ENCODE measurements around the gene HYCC2.
"Not testable (repeated sequence)": the region's sequence is repeated elsewhere in the genome, so short reads cannot be mapped to it uniquely, and the experiment has no call there.

HYCC2 gene

GRCh38 chr2:201070948-201071478 lies 458 bp downstream of the HYCC2 start:
- no peak for DNase-seq (ENCODE audit: low read depth)

DNA sequence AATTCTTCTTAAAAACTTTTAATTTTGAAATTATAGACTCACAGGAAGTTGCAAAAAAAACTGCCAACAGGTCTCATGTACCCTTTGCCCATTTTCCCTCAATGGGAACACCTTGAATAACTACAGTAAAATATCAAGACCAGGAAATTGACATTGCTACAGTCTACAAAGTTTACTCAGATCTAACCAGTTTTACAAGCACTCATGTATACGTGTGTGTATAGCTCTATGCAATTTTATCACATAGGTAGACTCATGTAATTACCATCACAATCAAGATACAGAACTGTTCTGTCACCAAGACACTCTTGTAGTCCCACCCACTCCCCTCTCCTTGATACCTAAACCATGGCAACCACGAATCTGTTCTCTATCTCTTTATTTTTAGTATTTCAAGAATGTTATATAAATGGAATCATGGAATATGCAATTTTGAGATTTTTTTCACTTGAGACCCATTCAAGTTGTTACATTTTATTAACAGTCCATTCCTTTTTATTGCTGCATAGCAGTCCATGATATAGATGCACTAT lies 6.6 kb downstream of the HYCC2 start:
- no peak for DNase-seq (ENCODE audit: low read depth)

DNA sequence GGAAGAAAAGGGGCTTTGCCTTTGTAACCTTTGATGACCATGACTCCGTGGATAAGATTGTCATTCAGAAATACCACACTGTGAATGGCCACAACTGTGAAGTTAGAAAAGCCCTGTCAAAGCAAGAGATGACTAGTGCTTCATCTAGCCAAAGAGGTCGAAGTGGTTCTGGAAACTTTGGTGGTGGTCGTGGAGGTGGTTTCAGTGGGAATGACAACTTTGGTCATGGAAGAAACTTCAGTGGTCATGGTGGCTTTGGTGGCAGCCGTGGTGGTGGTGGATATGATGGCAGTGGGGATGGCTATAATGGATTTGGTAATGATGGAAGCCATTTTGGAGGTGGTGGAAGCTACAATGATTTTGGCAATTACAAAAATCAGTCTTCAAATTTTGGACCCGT lies 8.0 kb downstream of the HYCC2 start:
- DNase-seq (ENCODE audit: low read depth) = not testable (repeated sequence)

DNA sequence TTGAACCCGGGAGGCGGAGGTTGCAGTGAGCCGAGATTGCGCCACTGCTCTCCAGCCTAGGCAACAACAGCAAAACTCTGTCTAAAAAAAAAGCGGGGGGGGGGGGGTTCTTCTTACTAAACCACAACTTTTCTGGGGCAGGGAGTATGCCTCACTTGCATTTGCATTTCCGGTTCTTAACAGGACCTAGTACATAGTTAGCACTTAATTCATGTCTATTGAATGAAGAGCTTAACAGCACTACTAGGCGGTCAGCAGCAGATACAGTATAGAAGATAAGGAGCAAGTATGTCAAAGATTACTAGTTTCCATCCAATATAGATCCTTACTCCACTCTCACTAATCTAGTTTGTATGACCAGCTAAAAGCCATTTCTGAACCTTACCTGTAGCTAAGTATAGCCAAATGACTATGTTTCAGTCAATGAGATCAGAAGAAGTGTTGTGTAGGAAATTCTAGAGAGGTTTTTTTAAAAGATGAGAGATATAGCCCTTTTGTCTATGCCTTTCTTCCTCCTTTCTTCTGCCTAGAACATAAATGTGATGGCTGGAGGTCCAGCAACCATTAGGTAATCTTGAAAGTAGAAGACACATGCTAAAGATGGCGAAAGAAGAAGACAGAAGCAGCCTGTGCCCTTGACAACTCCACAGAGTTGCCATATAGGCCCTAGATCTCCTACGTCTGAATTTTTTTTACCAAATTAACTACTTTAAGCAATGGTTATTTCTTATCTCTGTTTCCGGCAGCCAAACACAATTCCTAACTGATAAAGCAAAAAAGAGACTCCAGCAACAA lies 11.3 kb downstream of the HYCC2 start:
- no peak for DNase-seq (ENCODE audit: low read depth)

DNA sequence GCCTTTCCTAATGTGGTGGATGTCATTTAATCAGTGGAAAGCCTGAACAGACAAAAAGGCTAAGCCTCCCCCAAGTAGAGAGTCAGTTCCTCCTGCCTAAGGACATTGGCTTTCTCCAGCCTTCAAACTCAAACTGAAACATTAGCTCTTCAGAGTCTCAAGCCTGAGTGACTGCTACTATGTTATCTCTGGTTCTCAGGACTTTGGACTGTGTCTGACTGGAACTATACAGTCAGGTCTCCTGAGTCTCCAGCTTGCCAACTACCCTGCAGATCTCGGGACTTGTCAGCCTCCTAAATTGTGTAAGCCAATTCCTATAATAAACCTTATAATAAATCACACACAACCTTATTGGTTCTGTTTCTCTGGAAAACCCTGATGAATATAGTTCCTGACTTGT lies 12.6 kb downstream of the HYCC2 start:
- DNase-seq (ENCODE audit: low read depth) = no peak

DNA sequence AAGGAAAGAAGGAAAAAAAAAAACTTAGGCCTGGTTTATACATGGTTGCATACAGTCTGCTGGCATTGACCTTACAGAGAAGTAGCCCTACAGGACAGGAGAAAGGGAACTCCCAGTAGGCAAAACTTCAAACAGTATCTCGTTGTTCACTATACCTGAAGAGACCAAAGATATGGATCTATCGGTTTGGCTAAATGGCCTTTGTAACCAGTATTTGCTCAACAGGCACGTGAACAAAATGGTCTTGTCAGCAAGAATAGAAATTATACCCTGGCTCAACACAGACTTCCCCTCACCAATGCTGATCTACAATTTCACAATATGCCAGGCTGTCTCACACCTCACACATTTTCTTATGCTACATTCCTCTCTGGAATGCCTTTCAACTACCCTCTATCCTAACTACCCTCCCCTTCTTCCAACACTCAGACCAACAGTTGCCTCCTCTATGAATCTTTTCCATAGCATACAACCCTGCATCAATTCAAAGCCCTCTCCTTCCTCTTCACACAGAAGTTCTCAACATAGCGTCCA lies 13.7 kb downstream of the HYCC2 start:
- no peak for DNase-seq (ENCODE audit: low read depth)

- DNase-seq (ENCODE audit: low read depth) = no peak
These were observed 14.4 kb downstream of the HYCC2 start for GRCh38 chr2:201057087-201057521.

- DNase-seq (ENCODE audit: low read depth) = no peak
These were observed 22.0 kb downstream of the HYCC2 start for GRCh38 chr2:201049455-201049854.

- no peak for DNase-seq (ENCODE audit: low read depth)
These were observed 24.6 kb downstream of the HYCC2 start for GRCh38 chr2:201046881-201047280.

DNA sequence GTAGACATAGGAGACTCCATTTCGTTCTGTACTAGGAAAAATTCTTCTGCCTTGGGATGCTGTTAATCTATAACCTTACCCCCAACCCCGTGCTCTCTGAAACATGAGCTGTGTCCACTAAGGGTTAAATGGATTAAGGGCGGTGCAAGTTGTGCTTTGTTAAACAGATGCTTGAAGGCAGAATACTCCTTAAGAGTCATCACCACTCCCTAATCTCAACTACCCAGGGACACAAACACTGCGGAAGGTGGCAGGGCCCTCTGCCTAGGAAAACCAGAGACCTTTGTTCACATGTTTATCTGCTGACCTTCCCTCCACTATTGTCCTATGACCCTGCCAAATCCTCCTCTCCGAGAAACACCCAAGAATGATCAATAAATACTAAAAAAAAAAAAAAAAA lies 28.4 kb downstream of the HYCC2 start:
- not testable (repeated sequence) for DNase-seq (ENCODE audit: low read depth)

- not testable (repeated sequence) for DNase-seq (ENCODE audit: low read depth)
These were observed 29.0 kb downstream of the HYCC2 start for GRCh38 chr2:201042451-201042850.

GRCh38 chr2:201040867-201041628 lies 30.4 kb downstream of the HYCC2 start:
- DNase-seq (ENCODE audit: low read depth) = no peak

GRCh38 chr2:201038855-201039254 lies 32.6 kb downstream of the HYCC2 start:
- no peak for DNase-seq (ENCODE audit: low read depth)

GRCh38 chr2:201038361-201038760 lies 33.1 kb downstream of the HYCC2 start:
- not testable (repeated sequence) for DNase-seq (ENCODE audit: low read depth)

DNA sequence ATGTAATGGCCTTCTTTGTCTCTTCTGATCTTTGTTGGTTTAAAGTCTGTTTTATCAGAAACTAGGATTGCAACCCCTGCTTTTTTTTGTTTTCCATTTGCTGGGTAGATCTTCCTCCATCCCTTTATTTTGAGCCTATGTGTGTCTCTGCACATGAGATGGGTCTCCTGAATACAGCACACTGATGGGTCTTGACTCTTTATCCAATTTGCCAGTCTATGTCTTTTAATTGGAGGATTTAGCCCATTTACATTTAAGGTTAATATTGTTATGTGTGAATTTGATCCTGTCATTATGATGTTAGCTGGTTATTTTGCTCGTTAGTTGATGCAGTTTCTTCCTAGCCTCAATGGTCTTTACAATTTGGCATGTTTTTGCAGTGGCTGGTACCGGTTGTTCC lies 37.1 kb downstream of the HYCC2 start:
- not testable (repeated sequence) for DNase-seq (ENCODE audit: low read depth)

DNA sequence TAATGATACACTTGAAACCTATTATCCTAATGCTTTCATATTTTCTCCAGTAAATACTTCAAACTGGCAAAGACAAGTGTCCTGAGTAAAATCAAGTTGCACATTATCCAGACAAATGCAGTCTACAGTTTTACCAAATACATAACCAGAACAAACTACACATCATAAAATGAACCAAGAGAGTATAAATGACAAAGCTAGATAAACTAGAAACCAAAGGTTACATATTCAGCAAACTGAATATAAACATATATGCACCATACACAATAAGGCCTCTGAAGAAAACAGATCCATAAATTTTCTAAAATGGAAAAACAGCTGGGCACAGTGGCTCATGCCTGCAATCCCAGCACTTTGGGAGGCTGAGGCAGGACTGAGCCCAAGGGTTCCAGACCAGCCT lies 47.0 kb downstream of the HYCC2 start:
- DNase-seq (ENCODE audit: low read depth) = no peak

GRCh38 chr2:201021914-201022313 lies 49.6 kb downstream of the HYCC2 start:
- no peak for DNase-seq (ENCODE audit: low read depth)

Data from T follicular helper cell (primary cell).